ENCODE measurements around the gene PPARD. TPM values are rescaled to one million over a fixed set of nuclear protein-coding genes. Genes with fewer than 3 reads are reported as not detected.

Gene PPARD
- total RNA-seq, 2 donors from 2014 or later = 11.0 to 14.8 TPM

DNA sequence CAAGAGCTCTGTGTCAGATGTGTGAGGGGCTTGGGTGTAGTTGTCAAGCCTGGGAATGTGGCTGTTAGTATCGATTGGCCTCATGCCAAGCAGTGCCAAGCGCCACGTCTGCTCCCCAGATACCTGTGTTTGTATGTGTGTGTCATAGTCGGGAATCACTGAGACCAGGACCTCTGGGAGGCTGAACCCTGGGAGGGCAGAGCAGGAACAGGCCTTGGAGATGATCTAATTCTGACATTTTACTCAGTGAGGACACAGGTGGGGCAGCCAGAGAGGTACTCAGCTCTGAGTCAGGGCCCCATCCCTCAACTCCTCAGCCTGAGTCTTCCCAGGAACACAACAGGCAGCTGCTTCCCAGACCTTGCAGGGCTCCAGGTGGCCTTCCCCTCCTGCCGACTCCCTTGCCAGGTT lies 58.5 kb downstream of the PPARD start:
- no peak for DNase-seq (ENCODE audit: low spot score)
- H3K9me3 ChIP-seq = no peaks in the 10 kb centered on the region
- no peak overlapping the region for H3K4me3 ChIP-seq
- H3K27me3 ChIP-seq = no peaks in the 10 kb centered on the region
- TF ChIP-seq CTCF (IDR thresholded peaks at IDR 0.05) = no peak
- H3K36me3 ChIP-seq = no peaks in the 10 kb centered on the region
- peaks cover 0 to 11% of the 10 kb centered on the region in 2 donors for H3K4me1 ChIP-seq
- no peak overlapping the region for H3K27ac ChIP-seq

- peaks cover 0 to 11% of the 10 kb centered on the region in 2 donors for H3K4me1 ChIP-seq
- TF ChIP-seq CTCF (IDR thresholded peaks at IDR 0.05) = no peak
- H3K4me3 ChIP-seq = no peak overlapping the region
- no peaks in the 10 kb centered on the region for H3K27me3 ChIP-seq
- no peak overlapping the region for H3K27ac ChIP-seq
- no peaks in the 10 kb centered on the region for H3K36me3 ChIP-seq
- H3K9me3 ChIP-seq = no peaks in the 10 kb centered on the region
- no peak for DNase-seq (ENCODE audit: low spot score)
These were observed 59.2 kb downstream of the PPARD start for GRCh38 chr6:35401514-35401913.

DNA sequence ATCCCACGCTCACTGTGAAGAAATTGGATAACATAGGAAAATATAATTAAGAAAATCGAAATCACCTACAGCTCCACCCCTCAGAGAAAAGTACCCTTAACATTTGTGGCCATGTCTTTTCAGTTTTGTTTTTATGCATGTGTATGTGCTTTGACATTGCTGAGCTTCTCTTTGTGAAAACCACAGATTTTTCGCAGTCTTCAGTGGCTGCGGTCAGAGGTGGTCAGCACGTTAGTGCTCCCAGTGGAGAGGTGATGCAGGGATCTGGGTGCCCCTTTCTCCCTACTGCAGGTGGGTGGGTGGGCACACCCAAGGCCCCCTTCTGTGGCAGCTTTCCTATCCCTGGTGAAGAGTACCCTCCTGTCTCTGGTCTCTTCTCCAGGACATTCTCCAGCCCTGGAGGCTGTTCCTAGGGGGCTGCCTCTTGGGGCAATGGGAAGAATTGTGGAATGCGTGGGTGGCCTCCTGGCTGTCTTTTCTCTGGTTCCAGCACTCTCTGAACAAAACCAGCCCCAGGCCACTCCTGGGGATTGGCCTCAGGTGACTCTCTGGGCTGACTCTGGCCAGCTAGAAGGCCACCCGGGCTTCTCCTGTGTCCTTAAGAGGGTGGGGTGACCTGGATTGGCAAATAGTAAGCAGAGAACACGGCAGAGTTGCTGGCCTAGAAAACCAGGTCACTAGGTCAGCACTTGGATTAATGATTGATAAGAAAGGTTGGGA lies 59.9 kb downstream of the PPARD start:
- no peaks in the 10 kb centered on the region for H3K36me3 ChIP-seq
- no peak for DNase-seq (ENCODE audit: low spot score)
- H3K4me3 ChIP-seq = no peak overlapping the region
- H3K27ac ChIP-seq = no peak overlapping the region
- no peaks in the 10 kb centered on the region for H3K9me3 ChIP-seq
- peaks cover 0 to 11% of the 10 kb centered on the region in 2 donors for H3K4me1 ChIP-seq
- H3K27me3 ChIP-seq = no peaks in the 10 kb centered on the region
- no peak for TF ChIP-seq CTCF (IDR thresholded peaks at IDR 0.05)

- Histone ChIP-seq H3K9me3 (no peaks in the 10 kb centered on the region), H3K36me3 (no peaks in the 10 kb centered on the region), H3K27me3 (no peaks in the 10 kb centered on the region), H3K4me1 (peaks cover 0 to 11% of the 10 kb centered on the region in 2 donors), H3K4me3 (no peak overlapping the region), H3K27ac (no peak overlapping the region)
- TF ChIP-seq CTCF (IDR thresholded peaks at IDR 0.05) = no peak
- DNase-seq (ENCODE audit: low spot score) = no peak
These were observed 60.5 kb downstream of the PPARD start for GRCh38 chr6:35402856-35403191.

DNA sequence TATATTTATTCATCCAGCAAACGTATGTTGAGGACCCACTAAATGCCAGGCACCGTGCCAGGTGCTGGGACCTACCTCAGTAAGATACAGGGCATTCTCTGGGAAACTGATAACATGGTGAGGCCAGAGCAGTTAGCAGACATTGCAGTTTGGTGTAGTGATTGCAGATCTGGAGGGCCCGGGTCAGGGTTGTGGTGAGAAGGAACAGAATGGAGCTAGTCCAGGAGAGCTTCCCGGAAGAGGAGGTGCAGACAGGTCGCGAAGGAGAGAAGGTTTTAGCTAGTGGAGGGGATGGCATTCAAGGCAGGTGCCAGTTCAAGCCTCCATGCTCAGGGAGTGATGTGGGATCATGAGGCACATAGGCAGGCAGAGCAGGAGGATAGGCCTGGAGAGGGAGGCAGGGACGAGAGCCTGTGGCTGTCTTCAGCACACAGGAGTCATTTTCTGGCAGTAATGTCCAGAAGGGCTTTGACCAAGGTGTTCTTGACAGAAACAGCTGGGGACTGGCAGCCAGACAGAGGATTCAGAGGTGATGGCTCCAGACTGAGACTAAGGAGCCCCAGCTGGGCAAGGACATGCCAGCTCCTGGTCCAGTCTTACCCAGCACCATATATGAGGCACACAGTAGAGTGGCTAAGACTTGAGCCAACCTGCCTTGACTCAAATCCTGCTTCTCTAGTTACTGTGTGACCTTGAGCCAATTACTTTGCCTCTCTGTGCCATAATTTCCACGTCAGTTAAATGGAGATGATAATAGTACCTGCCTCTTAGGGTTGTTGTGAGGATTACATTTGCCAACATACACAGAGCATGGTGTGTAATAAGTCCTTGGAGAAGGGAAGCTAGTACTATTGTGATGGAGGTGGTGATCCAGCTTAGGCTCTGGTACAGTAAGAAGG lies 61.4 kb downstream of the PPARD start:
- Histone ChIP-seq H3K27me3 (no peaks in the 10 kb centered on the region), H3K9me3 (no peaks in the 10 kb centered on the region)
- DNase-seq (ENCODE audit: low spot score) = no peak

More for the DNA sequence above, 61.4 kb downstream of the PPARD start:
- TF ChIP-seq CTCF (IDR thresholded peaks at IDR 0.05) = no peak
- peaks cover 0 to 11% of the 10 kb centered on the region in 2 donors for H3K4me1 ChIP-seq
- no peak overlapping the region for H3K27ac ChIP-seq
- H3K36me3 ChIP-seq = no peaks in the 10 kb centered on the region
- H3K4me3 ChIP-seq = no peak overlapping the region
